AG09319 (cell line): Measurements from ENCODE around the gene ANKRD23.

Experiments used
- DNase-seq: peaks from one replicate; pipeline ENCODE4 v3.0.0-alpha.2; 2010; ENCODE audit warnings: low read depth; ENCODE audit errors: extremely low read depth
- TF ChIP-seq, protein P1 (sequence below): IDR thresholded peaks from 2 replicates; pipeline ENCODE4 v1.5.1; 2011; ENCODE audit warnings: low read depth, mild to moderate bottlenecking, inconsistent platforms, low read length, moderate library complexity

ANKRD23 gene

DNA sequence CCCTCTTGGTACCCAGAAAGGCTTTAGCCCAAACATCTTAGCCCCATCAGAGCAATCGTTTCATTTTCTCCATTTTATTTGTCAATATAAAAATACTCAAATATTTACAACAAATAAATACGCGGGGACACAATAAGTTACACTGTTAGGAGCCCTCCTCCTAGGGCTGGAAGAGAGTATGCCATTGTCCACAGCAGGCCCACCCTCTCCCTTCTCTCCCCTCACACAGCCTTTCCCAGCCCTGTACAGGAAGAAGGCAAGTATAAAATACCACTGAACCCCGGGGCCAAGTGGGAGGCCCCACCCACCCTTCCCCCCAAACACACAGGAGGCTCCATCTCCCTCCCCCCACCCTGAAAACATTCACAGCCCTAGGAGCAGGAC is 15.9 kb upstream of the ANKRD23 start:
- TF ChIP-seq, protein P1, sequence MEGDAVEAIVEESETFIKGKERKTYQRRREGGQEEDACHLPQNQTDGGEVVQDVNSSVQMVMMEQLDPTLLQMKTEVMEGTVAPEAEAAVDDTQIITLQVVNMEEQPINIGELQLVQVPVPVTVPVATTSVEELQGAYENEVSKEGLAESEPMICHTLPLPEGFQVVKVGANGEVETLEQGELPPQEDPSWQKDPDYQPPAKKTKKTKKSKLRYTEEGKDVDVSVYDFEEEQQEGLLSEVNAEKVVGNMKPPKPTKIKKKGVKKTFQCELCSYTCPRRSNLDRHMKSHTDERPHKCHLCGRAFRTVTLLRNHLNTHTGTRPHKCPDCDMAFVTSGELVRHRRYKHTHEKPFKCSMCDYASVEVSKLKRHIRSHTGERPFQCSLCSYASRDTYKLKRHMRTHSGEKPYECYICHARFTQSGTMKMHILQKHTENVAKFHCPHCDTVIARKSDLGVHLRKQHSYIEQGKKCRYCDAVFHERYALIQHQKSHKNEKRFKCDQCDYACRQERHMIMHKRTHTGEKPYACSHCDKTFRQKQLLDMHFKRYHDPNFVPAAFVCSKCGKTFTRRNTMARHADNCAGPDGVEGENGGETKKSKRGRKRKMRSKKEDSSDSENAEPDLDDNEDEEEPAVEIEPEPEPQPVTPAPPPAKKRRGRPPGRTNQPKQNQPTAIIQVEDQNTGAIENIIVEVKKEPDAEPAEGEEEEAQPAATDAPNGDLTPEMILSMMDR = no peak
- DNase-seq = no peak

DNA sequence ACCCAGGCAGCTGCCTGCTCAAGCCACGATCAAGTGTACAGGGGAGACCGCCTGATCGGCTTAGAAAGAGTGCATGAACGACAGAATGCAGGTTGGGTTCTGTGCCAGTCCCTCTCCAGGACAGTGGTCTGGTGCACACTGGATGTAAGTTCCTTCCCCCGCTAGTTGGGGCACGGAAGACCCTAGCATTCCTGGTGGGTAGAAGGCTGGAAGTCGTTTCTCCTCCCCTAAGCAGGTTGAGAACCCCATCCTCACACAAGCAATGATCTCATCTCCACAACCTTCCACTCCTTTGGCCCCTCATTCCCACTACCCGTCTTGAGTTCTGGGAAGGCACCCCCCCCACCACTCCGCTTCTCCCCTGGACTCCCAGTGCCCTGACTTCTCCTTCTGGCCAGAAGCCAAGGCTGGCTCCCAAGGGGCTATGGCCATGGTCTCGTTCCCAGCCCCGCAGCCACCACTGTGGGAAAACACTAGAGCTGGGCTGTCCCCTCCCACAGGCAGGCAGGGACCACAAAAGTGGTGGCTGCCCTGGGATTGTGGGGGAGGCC is 15.4 kb upstream of the ANKRD23 start:
- TF ChIP-seq, protein P1 = no peak
- DNase-seq = no peak

GRCh38 chr2:96857667-96858372 is 14.0 kb upstream of the ANKRD23 start, which contains the start of gene ANKRD39:
TSS of gene ANKRD39 (minus strand) at chr2:96858016. CDS start at chr2:96857987, 29 bp downstream.
- TF ChIP-seq, protein P1 = peak; percentile 67
- peak; percentile 97 for DNase-seq

DNA sequence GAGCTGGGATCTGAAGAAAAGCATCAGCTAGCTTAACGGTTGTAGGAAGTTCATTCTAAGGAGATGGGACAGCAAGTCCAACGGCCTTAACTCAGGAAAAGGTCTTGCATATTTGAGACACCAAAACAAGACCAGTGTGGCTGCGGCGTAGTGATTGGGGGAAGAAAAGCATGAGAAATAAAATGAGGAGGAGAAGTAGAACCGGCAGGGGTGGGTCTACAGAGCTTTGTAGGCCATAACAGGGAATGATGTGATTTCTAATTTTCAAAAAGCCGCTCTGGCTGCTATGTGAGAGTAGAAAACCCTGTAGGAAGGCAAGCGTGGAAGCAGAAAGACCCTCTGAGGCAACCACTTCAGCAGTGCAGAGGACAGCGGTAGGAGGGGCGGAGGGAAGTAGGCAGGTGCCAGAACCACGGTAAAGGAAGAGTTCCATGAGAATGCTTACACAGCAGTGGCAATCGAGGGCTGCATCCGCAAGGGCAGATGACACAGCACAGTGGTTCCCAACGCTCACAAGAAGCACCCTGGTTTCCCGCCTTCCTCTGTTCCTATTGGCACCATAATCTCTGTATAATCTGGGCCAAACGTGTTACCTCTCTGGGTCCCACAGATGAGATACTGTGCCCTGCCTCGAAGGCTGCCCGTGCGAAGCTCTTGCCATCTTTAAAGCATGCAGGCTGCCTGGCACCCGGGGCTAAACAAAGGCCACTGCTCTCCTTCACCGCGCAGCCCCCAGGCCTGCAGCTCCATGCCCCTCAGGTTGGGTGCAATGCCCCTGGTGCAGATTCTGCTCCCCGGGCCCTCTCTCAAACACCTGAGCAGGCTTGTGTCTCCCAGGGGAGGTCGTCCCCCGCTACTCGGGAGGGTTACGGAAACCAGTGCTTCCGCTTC is 13.2 kb upstream of the ANKRD23 start:
- TF ChIP-seq, protein P1 = no peak
- DNase-seq = no peak

DNA sequence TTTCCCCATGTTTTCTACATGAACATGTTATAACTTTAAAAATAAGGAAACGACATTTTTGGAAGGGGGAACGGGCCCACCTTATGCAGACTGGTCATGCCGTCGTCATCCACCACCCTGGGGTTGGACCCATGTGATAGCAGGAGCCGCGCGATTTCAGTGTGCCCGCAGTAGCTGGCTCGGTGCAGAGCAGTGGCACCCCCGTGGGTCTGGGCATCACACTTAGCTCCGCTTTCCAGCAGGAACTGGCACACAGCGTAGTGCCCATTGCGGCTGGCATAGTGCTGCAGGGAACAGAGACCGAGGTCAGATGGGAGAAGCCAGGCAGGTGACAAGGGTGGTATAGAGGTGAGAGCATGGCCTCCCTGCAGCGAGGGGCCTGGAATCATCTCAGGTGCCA is 9.5 kb upstream of the ANKRD23 start:
- DNase-seq = no peak
- TF ChIP-seq, protein P1 = no peak

GRCh38 chr2:96852667-96853066 is 8.8 kb upstream of the ANKRD23 start:
- TF ChIP-seq, protein P1 = no peak
- no peak for DNase-seq

GRCh38 chr2:96848264-96848663 is 4.4 kb upstream of the ANKRD23 start:
- no peak for DNase-seq
- TF ChIP-seq, protein P1 = no peak
